K562 (cell line): ENCODE measurements around the gene PRICKLE2. TPM values are rescaled to one million over a fixed set of nuclear protein-coding genes. Genes with fewer than 3 reads are reported as not detected.

Experiments
- ATAC-seq: fragments of 200-7000 bp; cut with Tn5 transposase; 3 replicates; pipeline ENCODE4 v1.9.1; 2020; ENCODE audit warnings: moderate library complexity
- BruUV-seq: library from RNA; stranded (reverse); fragments of 400-500 nt; replicated peaks from 2 replicates; lab custom pipeline; 2021; lab: Mats Ljungman, UMichigan
- CTCF ChIA-PET: fragments of 300-600 bp; formaldehyde crosslinking; extraction: SDS; loops from one replicate; lab custom pipeline; 2021; ENCODE audit warnings: low intra/inter-chr PET ratio; lab: Yijun Ruan, JAX
- POLR2A ChIA-PET: fragments of 300-600, 350-650 bp; sonication (Branson Sonifier 250); formaldehyde crosslinking; extraction: SDS; loops from one replicate; lab custom pipeline; 2021; ENCODE audit warnings: antibody characterized with exemption, inconsistent platforms; lab: Yijun Ruan, JAX
- DNase-seq, 4 experiments: peaks; one replicate each; pipeline versions ENCODE4 v3.0.0 to v3.0.0-alpha.2; 2011 to 2018; ENCODE audit warnings: low spot score in 3 of 4, mixed read lengths in 3 of 4; ENCODE audit errors: extremely low read depth in 1 of 4
- FAIRE-seq: peaks from 2 replicates; lab custom pipeline; 2011; peaks lifted over from hg19 to GRCh38; lab: Jason Lieb, UNC
- H2AFZ ChIP-seq: 2 replicates; pipeline ENCODE4 v1.6.0; 2011; ENCODE audit warnings: low read depth, low read length, control low read depth, inconsistent platforms
- H3K27ac ChIP-seq: fragments of 200-600 bp; 3 replicates; pipeline ENCODE4 v1.8.0; 2011; ENCODE audit warnings: low read depth, mild to moderate bottlenecking, control low read depth, inconsistent platforms, low read length, moderate library complexity, mixed read lengths; ENCODE audit errors: extremely low read depth
- H3K27me3 ChIP-seq, 2 experiments: fragments of 300-600 bp in 1 of 2; 2 replicates in 1 of 2; 3 replicates in 1 of 2; pipeline versions ENCODE4 v1.6.0 to v1.8.0; 2011; ENCODE audit warnings: inconsistent platforms in 2 of 2, low read length in 2 of 2, mild to moderate bottlenecking in 1 of 2, mixed read lengths in 1 of 2, moderate library complexity in 1 of 2; ENCODE audit not compliant: control insufficient read depth in 2 of 2, insufficient read depth in 2 of 2
- H3K36me3 ChIP-seq: fragments of 300-600 bp; 3 replicates; pipeline ENCODE4 v1.8.0; 2011; ENCODE audit warnings: mild to moderate bottlenecking, low read length, inconsistent platforms; ENCODE audit not compliant: control insufficient read depth, insufficient read depth
- H3K4me1 ChIP-seq, 2 experiments: fragments of 200-600 bp in 1 of 2; replicated peaks in 1 of 2; 2 replicates in 1 of 2; 3 replicates in 1 of 2; pipeline versions ENCODE4 v1.5.1 to v1.8.0; 2011; ENCODE audit warnings: inconsistent platforms in 2 of 2, low read length in 2 of 2, mild to moderate bottlenecking in 1 of 2, mixed read lengths in 1 of 2, moderate library complexity in 1 of 2; ENCODE audit not compliant: control insufficient read depth in 2 of 2, insufficient read depth in 2 of 2
- H3K4me2 ChIP-seq: 2 replicates; pipeline ENCODE4 v1.6.1; 2011; ENCODE audit warnings: low read length, control low read depth, inconsistent platforms, mixed read lengths; ENCODE audit not compliant: insufficient read depth
- H3K4me3 ChIP-seq: fragments of 200-600 bp; sonication (generic), shearing (Covaris generic); 2 replicates; pipeline ENCODE4 v1.5.1; 2016; ENCODE audit warnings: control low read depth, inconsistent platforms
- H3K79me2 ChIP-seq: fragments of 200-600 bp; 3 replicates; pipeline ENCODE4 v1.8.0; 2011; ENCODE audit warnings: low read length, inconsistent platforms; ENCODE audit not compliant: control insufficient read depth, insufficient read depth
- H3K9ac ChIP-seq, 2 experiments: 2 replicates each; pipeline versions ENCODE4 v1.6.0 to v1.6.1; 2011; ENCODE audit warnings: low read depth in 2 of 2, low read length in 2 of 2, control low read depth in 1 of 2, inconsistent platforms in 1 of 2, mild to moderate bottlenecking in 1 of 2, mixed read lengths in 1 of 2; ENCODE audit not compliant: insufficient read depth in 1 of 2
- H3K9me1 ChIP-seq: one replicate; pipeline ENCODE4 v1.6.0; 2011; ENCODE audit warnings: inconsistent platforms, mild to moderate bottlenecking, low read length, moderate library complexity; ENCODE audit not compliant: control insufficient read depth, insufficient read depth
- H3K9me3 ChIP-seq: replicated peaks from 2 replicates; pipeline ENCODE4 v1.5.1; 2011; ENCODE audit warnings: low read depth, low read length, inconsistent platforms; ENCODE audit not compliant: control insufficient read depth, insufficient read depth
- H4K20me1 ChIP-seq: replicated peaks from 2 replicates; pipeline ENCODE4 v1.6.1; 2011; ENCODE audit warnings: low read length, inconsistent platforms, mixed read lengths; ENCODE audit not compliant: control insufficient read depth, insufficient read depth
- MEIS2 ChIP-seq: fragments of 450-650 bp; IDR thresholded peaks from 2 replicates; pipeline ENCODE4 v1.6.1; 2014; ENCODE audit warnings: mild to moderate bottlenecking; ENCODE audit not compliant: partially characterized antibody
- ZBTB11 ChIP-seq, 3 experiments: fragments of 200-800 bp in 1 of 3; fragments of 250-450 bp in 1 of 3; fragments of 450-650 bp in 1 of 3; sonication (Bioruptor Pico) in 1 of 3; sonication (Bioruptor generic) in 1 of 3; formaldehyde crosslinking in 1 of 3; IDR thresholded peaks; 2 replicates each; pipeline versions ENCODE4 v1.6.1 to v1.8.0; 2016 to 2022; ENCODE audit warnings: mild to moderate bottlenecking in 2 of 3, missing genetic modification characterization in 2 of 3, missing compliant biosample characterization in 1 of 3, moderate library complexity in 1 of 3
- WGBS: fragments of 100-300 bp; shearing (Covaris generic); methylation state at CpG from one replicate; pipeline ENCODE4 v1.1.6; 2016; ENCODE audit warnings: low coverage, mixed read lengths; ENCODE audit not compliant: insufficient coverage; ENCODE audit errors: missing lambda C conversion rate; 5-methylcytosine and 5-hydroxymethylcytosine counted together
- in situ Hi-C: fragments of 300-500 bp; cut with MboI; formaldehyde crosslinking; loops from 4 replicates; pipeline ENCODE4 v1.15.0; 2018; ENCODE audit warnings: inconsistent platforms, mixed read lengths
- intact Hi-C: fragments of 100-400 bp; cut with micrococcal nuclease; formaldehyde crosslinking; loops from 2 replicates; pipeline ENCODE4 v1.14.2; 2022
- polyA plus RNA-seq, 8 experiments: library from polyadenylated mRNA; depleted of rRNA in 4 of 8; stranded (reverse) in 5 of 8; unstranded in 3 of 8; fragments of >200 nt; fragmentation: Nextera tagmentation in 2 of 8; fragmentation: Illumina TruSeq in 1 of 8; extraction: Ambion mirVana in 2 of 8; extraction: Trizol in 1 of 8; gene quantifications; 2 replicates each; pipeline versions ENCODE4 v1.2.1 to v1.2.3, GENCODE V29; 2011 to 2014; ENCODE audit warnings: inconsistent platforms in 1 of 8, missing spikeins in 1 of 8
- total RNA-seq, 7 experiments: library from RNA; depleted of rRNA in 6 of 7; stranded (reverse); fragments of >200 nt in 6 of 7; fragmentation: Illumina TruSeq in 2 of 7; extraction: Trizol in 2 of 7; gene quantifications; 2 replicates each; pipeline versions ENCODE4 v1.2.1 to v1.2.3, GENCODE V29; 2011 to 2021; ENCODE audit warnings: low replicate concordance in 1 of 7

The PRICKLE2 gene
- total and polyA plus RNA-seq, 9 of the 15 experiments (the other 6 are each of a cell fraction or from before 2014, with no cell fraction given): 0.07 to 0.09 TPM; not detected in 7

- intact Hi-C loops: no loop called here
- H3K4me2 ChIP-seq: no peak overlapping the region
- no peaks in the 10 kb centered on the region for H3K79me2 ChIP-seq
- ATAC-seq: no peak
- no peak for FAIRE-seq
- H2AFZ ChIP-seq: no peak overlapping the region
- POLR2A ChIA-PET: no interaction called here
- H3K9me3 ChIP-seq: no peaks in the 10 kb centered on the region
- H3K27me3 ChIP-seq: no peaks in the 10 kb centered on the region
- H3K9ac ChIP-seq: no peak overlapping the region
- peak in 1 of 3 experiments; percentile 52; a peak in 2 of 6 replicates for TF ChIP-seq ZBTB11 (CRISPR knock-in tag; IDR thresholded peaks at IDR 0.05)
- no peak for TF ChIP-seq MEIS2
- TF ChIP-seq, all 486 proteins: peak for 1
- no peaks in the 10 kb centered on the region for H3K4me1 ChIP-seq
- in situ Hi-C loops: no loop called here
- H3K27ac ChIP-seq: no peak overlapping the region
- H3K4me3 ChIP-seq: no peak overlapping the region
- no peaks in the 10 kb centered on the region for H4K20me1 ChIP-seq
- no peak for DNase-seq
- CTCF ChIA-PET: no interaction called here
- WGBS: 0% methylated on average over 4 of the region's 4 CpGs
- no peaks in the 10 kb centered on the region for H3K9me1 ChIP-seq
- no peaks in the 10 kb centered on the region for H3K36me3 ChIP-seq
- no TSS peak for BruUV-seq
Measured at GRCh38 chr3:64232821-64233220, 7.6 kb upstream of the PRICKLE2 start.
